Sigmoid colon (tissue), 7 donors: ENCODE measurements around the gene CKAP5. TPM values are rescaled to one million over a fixed set of nuclear protein-coding genes. Genes with fewer than 3 reads are reported as not detected.

Experiments
- DNase-seq: peaks from one replicate; pipeline ENCODE4 v3.0.0-alpha.2; 2019
- H3K27ac ChIP-seq, 4 donors: fragments of 200-600 bp; sonication (generic); one replicate each; pipeline ENCODE4 v1.5.1; 2016 to 2019; ENCODE audit warnings: mild to moderate bottlenecking in 1 of 4
- H3K27me3 ChIP-seq, 3 donors: fragments of 200-600 bp; sonication (generic); one replicate each; pipeline ENCODE4 v1.5.1; 2019; ENCODE audit warnings: mild to moderate bottlenecking in 1 of 3
- H3K36me3 ChIP-seq, 4 donors: fragments of 200-600 bp; sonication (generic); one replicate each; pipeline ENCODE4 v1.5.1; 2016 to 2019
- H3K4me1 ChIP-seq, 4 donors: fragments of 200-600 bp; sonication (generic); one replicate each; pipeline ENCODE4 v1.5.1; 2017 to 2019
- H3K4me3 ChIP-seq, 4 donors: fragments of 200-600 bp; sonication (generic); one replicate each; pipeline ENCODE4 v1.5.1; 2017 to 2019; ENCODE audit warnings: mild to moderate bottlenecking in 2 of 4, moderate library complexity in 1 of 4
- H3K9me3 ChIP-seq, 4 donors: fragments of 200-600 bp in 3 of 4; sonication (generic) in 3 of 4; one replicate each; pipeline versions ENCODE4 v1.5.1 to v1.6.1; 2013 to 2019
- CTCF ChIP-seq, 4 experiments: fragments of 450-650 bp in 3 of 4; fragments of 200-600 bp in 1 of 4; IDR thresholded peaks; one replicate each; pipeline ENCODE4 v1.5.1; 2016 to 2019; ENCODE audit warnings: antibody characterized with exemption in 4 of 4, mild to moderate bottlenecking in 3 of 4, moderate library complexity in 2 of 4
- EP300 ChIP-seq, 4 donors: sonication (generic); formaldehyde crosslinking; IDR thresholded peaks; one replicate each; pipeline ENCODE4 v1.6.1; 2017; ENCODE audit warnings: antibody characterized with exemption in 4 of 4
- POLR2A ChIP-seq, 2 donors: fragments of 450-650 bp; IDR thresholded peaks; one replicate each; pipeline ENCODE4 v1.6.1; 2016; ENCODE audit warnings: antibody characterized with exemption in 2 of 2, mild to moderate bottlenecking in 2 of 2, moderate library complexity in 2 of 2
- POLR2AphosphoS5 ChIP-seq, 4 donors: sonication (generic); formaldehyde crosslinking; IDR thresholded peaks; one replicate each; pipeline ENCODE4 v1.6.1; 2017; ENCODE audit warnings: antibody characterized with exemption in 4 of 4
- WGBS, 2 donors: extraction: QIAGEN DNeasy Blood & Tissue Kit; methylation state at CpG; one replicate each; pipeline ENCODE4 v1.1.7; 2013; 5-methylcytosine and 5-hydroxymethylcytosine counted together
- intact Hi-C: fragments of 100-400 bp; cut with DNase I; formaldehyde crosslinking; loops from one replicate; pipeline ENCODE4 v1.15.1; 2023
- polyA plus RNA-seq, 3 donors: library from polyadenylated mRNA; stranded (reverse); fragments of 200-250 nt; gene quantifications; one replicate each; pipeline ENCODE4 v1.2.3, GENCODE V29; 2013
- total RNA-seq, 4 donors: library from RNA; depleted of rRNA; stranded (reverse); fragments of >200 nt; gene quantifications; one replicate each; pipeline ENCODE4 v1.1.0, GENCODE V29; 2016
- donor health status: healthy with polysubstance abuse.
- donor health status: Bipolar disorder and iron deficiency.
- donor health status: healthy.

Gene CKAP5
- total and polyA plus RNA-seq, 7 donors = 6.6 to 38.8 (median 27.3) TPM

GRCh38 chr11:46737699-46738098, 108.4 kb downstream of the CKAP5 start:
- intact Hi-C loops = no loop called here
- DNase-seq = no peak
- Histone ChIP-seq H3K9me3 (no peaks in the 10 kb centered on the region), H3K27ac (no peak overlapping the region), H3K36me3 (peaks cover 0 to 19% (median 9%) of the 10 kb centered on the region in 4 donors), H3K4me1 (no peaks in the 10 kb centered on the region), H3K27me3 (no peaks in the 10 kb centered on the region), H3K4me3 (no peak overlapping the region)
- 94 to 97% methylated on average over 11 of the region's 11 CpGs for WGBS, 2 donors
- TF ChIP-seq CTCF (IDR thresholded peaks at IDR 0.05) = no peak
- no peak for TF ChIP-seq POLR2A (IDR thresholded peaks at IDR 0.05)
- no peak for TF ChIP-seq POLR2AphosphoS5 (IDR thresholded peaks at IDR 0.05)
- no peak for TF ChIP-seq EP300 (IDR thresholded peaks at IDR 0.05)

GRCh38 chr11:46736615-46737014, 109.5 kb downstream of the CKAP5 start:
- TF ChIP-seq POLR2AphosphoS5 (IDR thresholded peaks at IDR 0.05) = no peak
- TF ChIP-seq EP300 (IDR thresholded peaks at IDR 0.05) = no peak
- TF ChIP-seq POLR2A (IDR thresholded peaks at IDR 0.05) = no peak
- no peak for TF ChIP-seq CTCF (IDR thresholded peaks at IDR 0.05)
- 11 to 47% methylated on average over 5 of the region's 5 CpGs for WGBS, 2 donors
- no peak for DNase-seq
- Histone ChIP-seq H3K9me3 (no peaks in the 10 kb centered on the region), H3K4me3 (no peak overlapping the region), H3K4me1 (no peaks in the 10 kb centered on the region), H3K36me3 (peaks cover 0 to 9% (median 7%) of the 10 kb centered on the region in 4 donors), H3K27me3 (no peaks in the 10 kb centered on the region), H3K27ac (no peak overlapping the region)
- intact Hi-C loops = no loop called here

GRCh38 chr11:46736146-46736545, 109.9 kb downstream of the CKAP5 start:
- WGBS, 2 donors = 87 to 94% methylated on average over 7 of the region's 7 CpGs
- Histone ChIP-seq H3K4me3 (no peak overlapping the region), H3K36me3 (peaks cover 0 to 5% (median 2%) of the 10 kb centered on the region in 4 donors), H3K27me3 (no peaks in the 10 kb centered on the region), H3K27ac (no peak overlapping the region), H3K4me1 (no peaks in the 10 kb centered on the region), H3K9me3 (no peaks in the 10 kb centered on the region)
- no peak for DNase-seq
- TF ChIP-seq POLR2AphosphoS5 (IDR thresholded peaks at IDR 0.05) (no peak), POLR2A (IDR thresholded peaks at IDR 0.05) (no peak), EP300 (IDR thresholded peaks at IDR 0.05) (no peak), CTCF (IDR thresholded peaks at IDR 0.05) (no peak)
- intact Hi-C loops = no loop called here

- no peak overlapping the region for H3K4me3 ChIP-seq
- peak; percentile 12 for DNase-seq
- H3K27ac ChIP-seq = no peak overlapping the region
- TF ChIP-seq POLR2AphosphoS5 (IDR thresholded peaks at IDR 0.05) = no peak
- no peak for TF ChIP-seq EP300 (IDR thresholded peaks at IDR 0.05)
- TF ChIP-seq CTCF (IDR thresholded peaks at IDR 0.05) = no peak
- TF ChIP-seq POLR2A (IDR thresholded peaks at IDR 0.05) = no peak
- H3K36me3 ChIP-seq = no peaks in the 10 kb centered on the region
- no peaks in the 10 kb centered on the region for H3K9me3 ChIP-seq
- no peaks in the 10 kb centered on the region for H3K27me3 ChIP-seq
- intact Hi-C loops = no loop called here
- H3K4me1 ChIP-seq = no peaks in the 10 kb centered on the region
- 84 to 86% methylated on average over 1 of the region's 1 CpG for WGBS, 2 donors
These were observed 112.8 kb downstream of the CKAP5 start for GRCh38 chr11:46733234-46733633.

- H3K9me3 ChIP-seq = no peaks in the 10 kb centered on the region
These were observed 114.5 kb downstream of the CKAP5 start for GRCh38 chr11:46731545-46731944.

More at GRCh38 chr11:46731545-46731944, 114.5 kb downstream of the CKAP5 start:
- Histone ChIP-seq H3K27me3 (no peaks in the 10 kb centered on the region), H3K4me3 (no peak overlapping the region), H3K27ac (no peak overlapping the region), H3K36me3 (no peaks in the 10 kb centered on the region), H3K4me1 (no peaks in the 10 kb centered on the region)
- TF ChIP-seq EP300 (IDR thresholded peaks at IDR 0.05) (no peak), POLR2A (IDR thresholded peaks at IDR 0.05) (no peak), POLR2AphosphoS5 (IDR thresholded peaks at IDR 0.05) (no peak), CTCF (IDR thresholded peaks at IDR 0.05) (no peak)
- no peak for DNase-seq
- intact Hi-C loops = no loop called here
- WGBS, 2 donors = 91 to 95% methylated on average over 4 of the region's 4 CpGs
